Suppressor macrophage (primary cell): Measurements from ENCODE around the gene ATF1.

Experiments
- DNase-seq, 4 experiments: peaks; one replicate each; pipeline ENCODE4 v3.0.0-alpha.2; 2020 to 2022
- total RNA-seq, 17 experiments: gene quantifications; one replicate each; lab custom pipeline; 2026; ENCODE audit warnings: mixed read lengths in 6 of 17, inconsistent platforms in 3 of 17; lab: John Stamatoyannopoulos, UW

The ATF1 gene
- 7.1 to 33.5 (median 21.9) reads per million in 17 experiments for total RNA-seq

GRCh38 chr12:50763639-50764285 is at the start of gene ATF1:
Gene ATF1 (plus strand): TSS chr12:50764101. CDS start chr12:50780146, 16,045 bp downstream.
- DNase-seq = peak; percentile 96 to 97 (median 96)

DNA sequence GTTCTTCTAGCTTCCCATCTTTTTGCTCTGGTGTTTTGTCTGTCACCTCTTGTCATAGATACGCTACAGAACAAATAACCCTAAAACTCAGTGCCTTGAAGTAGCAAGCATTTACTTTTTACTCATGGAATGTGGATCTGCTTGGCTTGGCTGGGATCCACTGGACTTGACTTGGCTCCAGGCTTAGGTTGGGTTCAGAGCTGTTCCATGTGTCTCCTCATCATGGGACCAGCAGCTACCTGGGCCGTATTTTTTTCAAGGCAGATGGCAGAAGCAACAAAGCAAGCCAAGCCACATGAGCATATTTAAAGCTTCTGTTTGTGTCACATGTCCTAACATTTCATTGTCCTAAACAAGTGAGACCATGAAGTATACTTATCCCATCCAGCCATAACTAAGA is 48.7 kb upstream of the ATF1 start:
- DNase-seq = no peak

DNA sequence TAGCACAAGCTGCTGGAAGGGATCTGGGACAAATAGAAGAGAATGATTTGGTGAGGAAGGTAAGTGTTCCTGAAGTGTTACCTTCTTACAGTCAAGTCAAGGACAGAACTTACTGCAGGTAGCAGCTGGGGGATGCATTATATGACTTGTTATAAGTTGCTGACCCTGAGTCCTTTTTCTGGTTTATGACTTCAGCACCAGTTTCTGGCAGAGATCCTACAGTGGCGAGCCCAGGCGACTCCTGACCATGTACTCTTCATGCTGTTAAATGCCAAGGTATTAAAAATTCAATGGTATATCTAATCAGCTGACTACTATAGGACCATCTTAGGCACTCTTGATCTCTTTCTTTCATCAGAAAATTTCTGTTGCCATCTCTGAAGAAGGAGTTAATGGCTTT is 45.1 kb upstream of the ATF1 start:
- no peak for DNase-seq

- no peak for DNase-seq
These were observed 43.8 kb upstream of the ATF1 start for GRCh38 chr12:50720085-50720484.

DNA sequence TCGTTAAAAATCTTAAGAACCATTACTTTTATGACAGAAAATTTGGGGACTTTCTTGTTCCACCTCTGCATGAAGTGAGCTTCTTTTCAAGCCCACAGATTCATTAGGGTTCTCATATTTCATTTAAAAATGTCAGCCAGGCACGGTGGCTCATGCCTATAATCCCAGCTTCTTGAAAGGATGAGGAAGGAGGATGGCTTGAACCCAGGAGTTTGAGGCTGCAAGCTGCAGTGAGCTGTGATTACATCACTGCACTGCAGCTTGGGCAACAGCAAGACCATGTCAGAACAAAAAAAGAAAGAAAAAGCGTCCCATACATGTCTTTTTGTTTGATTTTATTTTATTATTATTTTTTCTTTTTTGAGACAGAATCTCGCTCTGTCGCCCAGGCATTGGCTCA is 43.4 kb upstream of the ATF1 start:
- no peak for DNase-seq

- DNase-seq = peak in 3 of 4 experiments; percentile 8 to 33 (median 23)
These were observed 40.0 kb upstream of the ATF1 start for GRCh38 chr12:50723865-50724264.

DNA sequence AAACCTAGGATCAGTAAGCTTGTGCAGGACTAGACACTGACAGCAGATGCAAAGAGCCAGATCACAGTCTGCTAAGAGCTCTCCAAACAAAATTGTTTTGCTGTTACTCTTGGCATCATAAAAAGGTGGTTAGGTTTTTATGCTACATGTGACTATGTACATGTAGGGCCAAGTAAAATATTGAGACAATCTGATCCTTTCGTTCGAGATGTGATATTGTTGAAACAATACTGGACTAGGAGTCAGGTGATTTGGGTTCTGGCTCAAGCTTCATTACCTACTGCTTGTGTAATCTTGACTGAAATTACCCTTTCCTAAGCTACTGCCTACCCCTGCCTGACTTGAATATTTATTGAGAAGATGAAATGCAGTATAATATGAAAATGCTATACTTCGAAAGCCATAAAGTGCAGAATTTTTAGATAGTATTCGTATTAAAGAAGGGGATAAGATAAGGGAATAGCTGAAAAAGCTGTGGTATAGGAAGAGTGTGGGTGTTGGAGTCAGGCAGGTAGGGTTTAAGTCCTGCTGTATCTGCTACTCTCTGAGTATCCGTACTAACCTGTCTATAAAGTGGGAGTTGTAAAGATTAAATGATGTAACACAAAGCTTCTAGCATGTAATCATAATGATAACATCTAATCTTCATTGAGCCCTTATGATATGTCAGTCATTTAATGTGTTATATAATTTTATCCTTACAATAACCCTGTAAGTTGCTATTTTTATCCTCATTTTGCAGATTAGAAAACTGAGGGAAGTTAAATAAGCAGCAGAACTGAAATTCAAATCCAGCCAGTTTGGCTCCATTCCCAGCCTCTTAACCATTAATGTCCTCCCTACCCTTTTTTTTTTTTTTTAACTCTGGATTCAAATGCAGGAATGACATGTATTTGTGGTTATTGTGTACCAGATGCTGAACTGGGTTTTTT is 38.6 kb upstream of the ATF1 start:
- DNase-seq = no peak

DNA sequence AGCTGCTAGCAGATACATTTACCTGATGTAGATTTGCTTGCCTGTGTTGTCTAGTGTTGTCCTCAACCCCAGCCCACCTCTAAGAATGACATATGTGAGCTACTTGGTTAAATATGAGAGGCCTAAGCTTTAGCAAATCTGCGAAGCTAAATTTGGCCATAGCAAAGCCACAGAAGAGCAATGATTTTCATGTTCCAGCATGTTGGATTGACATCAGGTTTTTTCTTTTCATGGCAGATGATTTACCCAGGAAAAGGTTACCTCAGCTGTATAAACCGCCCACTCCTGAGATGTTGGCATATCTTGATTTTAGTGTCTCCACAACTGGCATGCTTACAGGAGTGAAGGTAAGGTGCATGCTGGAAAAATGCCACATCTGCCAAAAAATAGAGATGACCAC is 36.4 kb upstream of the ATF1 start:
- no peak for DNase-seq

GRCh38 chr12:50728417-50728816 is 35.5 kb upstream of the ATF1 start:
- DNase-seq = no peak

- DNase-seq = no peak
These were observed 35.1 kb upstream of the ATF1 start for GRCh38 chr12:50728841-50729240.

DNA sequence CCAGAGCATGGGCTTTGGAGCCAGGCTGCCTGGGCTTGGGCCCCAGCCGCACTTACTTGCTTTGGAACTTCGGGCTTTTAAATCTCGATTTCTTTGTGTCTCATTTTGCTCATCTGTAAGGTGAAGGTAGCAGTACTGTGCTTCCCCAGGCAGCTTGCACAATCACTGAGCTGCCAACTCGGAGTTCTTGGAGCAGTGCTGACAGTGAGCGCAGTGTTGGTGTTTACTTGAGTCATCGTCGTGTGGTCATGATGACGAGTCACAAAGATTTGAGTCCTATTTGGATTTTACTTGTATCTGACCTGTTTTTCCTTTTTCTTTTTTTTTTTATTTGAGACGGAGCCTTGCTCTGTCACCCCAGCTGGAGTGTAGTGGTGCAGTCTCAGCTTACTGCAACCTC is 31.3 kb upstream of the ATF1 start:
- DNase-seq = peak; percentile 17 to 43 (median 32)

DNA sequence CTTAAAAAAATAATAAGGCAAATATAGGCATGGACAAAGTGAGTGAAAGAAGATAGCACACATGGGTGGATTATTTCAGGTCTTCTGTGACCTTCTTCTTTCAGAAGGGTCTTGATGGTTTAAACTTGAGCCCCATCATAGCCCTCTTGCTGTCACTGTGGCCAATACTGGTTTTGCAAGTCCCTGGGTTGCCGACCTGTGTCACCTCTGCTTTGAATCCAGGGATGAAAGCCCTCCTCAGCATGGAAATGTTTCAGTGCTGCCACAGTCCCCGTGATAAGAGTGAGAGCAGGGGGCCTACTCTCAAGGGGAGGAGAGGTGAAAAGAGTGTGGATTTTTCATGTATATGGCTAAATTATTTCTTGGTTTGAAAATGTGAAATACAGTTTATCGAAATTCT is 30.2 kb upstream of the ATF1 start:
- no peak for DNase-seq

DNA sequence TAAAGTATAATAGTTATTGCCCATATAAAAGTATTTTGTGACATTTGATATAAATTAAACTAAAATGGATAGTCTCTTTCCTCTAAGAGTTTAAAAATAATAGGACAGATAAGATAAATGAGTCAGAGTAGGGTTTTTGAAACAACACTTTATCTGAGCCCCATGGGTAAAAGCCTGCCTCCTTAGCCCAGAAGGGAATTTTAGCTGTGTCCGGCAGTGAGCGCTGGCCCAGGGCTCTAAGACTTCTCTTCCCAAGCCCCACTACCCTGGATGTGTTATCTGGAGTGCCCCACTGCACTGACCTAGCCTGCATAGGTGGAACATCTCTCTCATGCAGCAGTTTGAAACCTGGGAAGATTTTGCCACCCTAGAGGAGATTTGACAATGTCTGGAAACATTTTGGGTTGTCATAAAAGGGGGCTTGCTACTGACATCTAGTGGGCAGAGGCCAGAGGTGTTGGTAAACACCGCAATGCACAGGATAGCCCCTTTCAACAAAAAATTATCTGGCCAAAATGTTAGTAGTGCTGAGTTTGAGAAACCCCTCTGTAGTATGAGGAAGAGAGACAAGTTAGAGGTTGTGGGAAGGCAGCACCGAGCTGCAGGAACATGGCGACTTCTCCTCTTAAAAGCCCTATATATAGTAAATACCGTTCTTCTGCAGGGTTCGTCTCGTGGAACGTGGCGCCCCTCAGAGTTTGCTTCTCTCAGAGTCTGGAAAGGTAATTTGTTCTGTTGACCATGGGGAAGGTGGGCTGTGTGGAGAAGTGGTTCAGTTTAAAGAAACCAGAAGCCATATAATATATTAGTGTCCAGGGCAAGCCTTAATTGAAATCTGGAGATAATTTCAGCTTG is 29.3 kb upstream of the ATF1 start:
- peak; percentile 9 to 44 (median 33) for DNase-seq

- no peak for DNase-seq
These were observed 24.3 kb upstream of the ATF1 start for GRCh38 chr12:50739611-50740010.

DNA sequence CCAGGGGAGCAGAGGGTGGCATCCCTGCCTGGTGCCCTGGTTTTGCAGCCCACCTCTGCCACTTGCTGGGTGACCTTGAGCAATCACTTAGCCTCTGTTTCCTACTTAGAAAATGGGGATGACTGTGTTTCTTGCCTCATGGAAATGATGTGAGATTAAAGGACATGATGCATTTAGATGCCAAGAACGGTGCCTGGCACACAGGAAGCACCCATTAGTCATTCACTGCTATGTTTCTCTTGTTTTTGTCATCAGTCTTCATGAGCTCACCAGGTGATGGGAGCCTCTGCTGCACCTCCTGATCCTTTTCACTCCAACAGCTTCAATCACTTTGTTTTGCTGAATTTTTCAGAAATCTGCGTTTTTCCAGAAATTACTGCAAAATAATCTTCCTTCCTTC is 23.6 kb upstream of the ATF1 start:
- DNase-seq = no peak

GRCh38 chr12:50742776-50743175 is 21.1 kb upstream of the ATF1 start:
- no peak for DNase-seq

DNA sequence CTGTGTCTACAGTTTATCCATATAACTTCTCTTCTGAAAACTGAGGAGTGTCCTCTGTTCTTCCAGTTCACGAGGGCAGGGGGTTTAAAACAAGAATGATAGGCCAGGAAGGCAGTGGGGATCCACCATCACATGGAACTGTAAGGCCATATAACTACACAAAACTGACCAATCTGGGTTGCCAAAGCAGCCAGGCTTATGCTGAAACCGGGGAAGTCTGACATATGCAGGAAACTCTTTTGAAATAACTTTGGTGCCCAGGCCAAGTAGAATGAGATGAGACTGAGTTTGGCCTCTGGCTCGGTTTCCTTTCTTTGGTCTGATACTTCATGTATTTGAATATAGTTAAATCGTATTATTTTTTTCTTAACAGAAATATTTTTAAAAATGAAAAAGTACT is 18.0 kb upstream of the ATF1 start:
- DNase-seq = peak; percentile 62 to 80 (median 78)

DNA sequence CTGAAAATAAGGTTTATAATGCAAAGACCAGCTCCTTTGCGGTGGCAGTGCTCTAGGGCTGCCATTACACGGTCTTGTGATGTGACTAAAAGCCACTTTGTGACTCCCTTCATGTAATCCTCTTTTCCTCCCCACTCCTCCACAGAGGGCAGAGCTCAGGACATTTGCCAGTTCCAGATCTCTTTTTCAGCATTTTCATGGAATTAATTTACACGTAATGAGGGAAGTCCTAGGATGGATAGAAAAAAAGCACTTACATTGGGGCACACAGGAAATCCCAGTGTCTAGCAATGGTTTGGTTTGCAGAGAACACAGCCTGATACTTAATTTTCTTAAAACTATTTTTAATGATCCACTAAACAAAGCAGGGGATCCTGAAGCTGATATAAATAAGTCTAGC is 17.5 kb upstream of the ATF1 start:
- no peak for DNase-seq

DNA sequence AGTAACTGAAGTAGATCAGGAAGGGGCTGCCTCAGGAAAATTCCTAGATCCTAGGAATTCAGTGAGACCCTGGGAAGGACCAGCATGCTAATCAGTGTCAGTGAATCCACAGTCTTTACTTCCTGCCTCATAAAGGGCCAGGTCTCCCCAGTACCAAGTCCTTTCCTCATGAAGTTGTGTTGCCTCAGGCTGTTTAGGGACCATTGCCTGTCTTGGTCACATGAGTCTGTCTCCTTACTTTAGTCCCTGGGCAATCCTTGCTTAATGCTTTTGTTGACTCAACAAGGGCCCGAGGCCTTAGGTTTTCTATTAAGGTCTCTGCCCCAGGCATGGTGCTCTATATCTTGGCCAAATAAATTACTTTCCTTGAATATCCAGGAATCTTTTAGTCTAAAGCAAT is 16.1 kb upstream of the ATF1 start:
- no peak for DNase-seq

GRCh38 chr12:50749459-50749882 is 14.4 kb upstream of the ATF1 start:
- DNase-seq = no peak

DNA sequence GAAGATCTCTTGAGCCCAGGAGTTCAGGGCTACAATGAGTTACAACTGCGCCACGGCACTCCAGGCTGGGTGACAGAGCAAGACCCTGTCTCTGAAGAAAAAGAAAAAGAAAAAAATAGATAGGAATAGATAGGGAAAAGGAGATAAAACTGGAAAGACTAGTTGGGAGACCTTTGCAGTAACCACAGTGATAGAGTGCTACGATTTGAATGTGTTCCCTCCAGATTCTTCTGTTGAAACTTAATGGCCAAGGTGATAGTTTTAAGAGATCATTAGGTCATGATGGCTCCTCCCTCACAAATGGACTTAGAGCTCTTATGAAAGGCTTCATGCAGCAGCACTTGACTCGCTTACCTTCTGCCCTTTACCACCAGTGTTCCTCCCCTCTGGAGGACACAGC is 13.5 kb upstream of the ATF1 start:
- no peak for DNase-seq

GRCh38 chr12:50751948-50752721 is 11.8 kb upstream of the ATF1 start:
- peak in 2 of 4 experiments; percentile 50 to 68 for DNase-seq
